ENCODE measurements around the gene GAL. TPM values are rescaled to one million over a fixed set of nuclear protein-coding genes. Genes with fewer than 3 reads are reported as not detected.

GAL gene
- total RNA-seq, 6 experiments from 2014 or later = 0.49 TPM; not detected in 5

- H3K9me3 ChIP-seq = no peaks in the 10 kb centered on the region
- ATAC-seq (no peak), DNase-seq (no peak)
- no peaks in the 10 kb centered on the region for H3K27me3 ChIP-seq
- no peaks in the 10 kb centered on the region for H3K36me3 ChIP-seq
- intact Hi-C loops (cut with DNase I) = no loop called here
- WGBS (ENCODE audit: insufficient coverage, low coverage, low lambda C conversion rate, missing lambda C conversion rate) = no CpG with 5 or more reads among the region's 15 CpGs
- no peak overlapping the region for H3K4me3 ChIP-seq
- TF ChIP-seq POLR2A (IDR thresholded peaks at IDR 0.05) = no peak
- TF ChIP-seq, protein P1, sequence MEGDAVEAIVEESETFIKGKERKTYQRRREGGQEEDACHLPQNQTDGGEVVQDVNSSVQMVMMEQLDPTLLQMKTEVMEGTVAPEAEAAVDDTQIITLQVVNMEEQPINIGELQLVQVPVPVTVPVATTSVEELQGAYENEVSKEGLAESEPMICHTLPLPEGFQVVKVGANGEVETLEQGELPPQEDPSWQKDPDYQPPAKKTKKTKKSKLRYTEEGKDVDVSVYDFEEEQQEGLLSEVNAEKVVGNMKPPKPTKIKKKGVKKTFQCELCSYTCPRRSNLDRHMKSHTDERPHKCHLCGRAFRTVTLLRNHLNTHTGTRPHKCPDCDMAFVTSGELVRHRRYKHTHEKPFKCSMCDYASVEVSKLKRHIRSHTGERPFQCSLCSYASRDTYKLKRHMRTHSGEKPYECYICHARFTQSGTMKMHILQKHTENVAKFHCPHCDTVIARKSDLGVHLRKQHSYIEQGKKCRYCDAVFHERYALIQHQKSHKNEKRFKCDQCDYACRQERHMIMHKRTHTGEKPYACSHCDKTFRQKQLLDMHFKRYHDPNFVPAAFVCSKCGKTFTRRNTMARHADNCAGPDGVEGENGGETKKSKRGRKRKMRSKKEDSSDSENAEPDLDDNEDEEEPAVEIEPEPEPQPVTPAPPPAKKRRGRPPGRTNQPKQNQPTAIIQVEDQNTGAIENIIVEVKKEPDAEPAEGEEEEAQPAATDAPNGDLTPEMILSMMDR (IDR thresholded peaks at IDR 0.05) = no peak
- no peak overlapping the region for H3K27ac ChIP-seq
- H3K4me1 ChIP-seq = no peaks in the 10 kb centered on the region
Observed at GRCh38 chr11:68661014-68661413, 23.3 kb upstream of the GAL start.

DNA sequence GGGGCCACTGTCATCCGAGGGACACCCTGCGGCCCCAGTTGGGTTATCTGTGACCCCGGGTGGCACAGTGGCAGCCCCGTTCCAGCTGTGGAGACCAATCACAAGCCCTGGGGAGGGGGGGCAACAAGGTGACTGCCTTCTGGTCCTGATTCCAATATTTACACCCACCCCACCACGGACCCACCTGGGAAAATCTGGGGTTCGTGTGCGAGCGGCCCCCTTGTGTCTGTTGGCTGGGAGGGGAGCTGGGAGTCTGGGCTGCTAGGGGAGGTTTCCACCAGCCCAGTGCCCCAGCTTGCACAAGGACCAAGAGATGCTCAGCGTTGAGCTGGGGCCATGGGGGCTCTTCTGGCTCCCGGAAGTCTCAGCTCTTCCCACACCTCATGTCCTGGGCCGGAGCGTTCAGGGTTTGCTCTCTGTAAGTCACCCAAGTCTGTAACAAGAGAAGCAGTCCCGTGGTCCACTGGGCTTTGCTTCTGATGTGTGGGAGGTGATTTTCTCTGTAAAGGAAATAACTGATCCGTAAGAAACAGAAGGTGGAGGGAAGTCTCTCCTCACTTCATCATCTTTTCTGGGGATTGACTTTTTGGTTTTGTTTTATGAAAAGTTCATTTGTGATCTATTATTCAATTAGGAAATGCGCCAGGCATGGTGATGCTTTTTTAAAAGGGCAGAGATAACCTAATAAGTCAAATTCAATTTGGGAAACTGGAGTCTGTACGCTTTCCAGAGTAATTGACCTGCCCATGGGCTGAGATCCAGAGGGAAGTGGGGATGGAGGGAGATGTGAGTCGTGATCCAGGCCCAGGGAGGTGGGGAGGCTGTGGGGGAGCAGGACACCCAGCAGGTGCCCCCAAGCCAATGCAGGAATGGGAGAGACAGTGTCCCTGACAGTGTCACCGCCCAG lies 22.4 kb upstream of the GAL start:
- Histone ChIP-seq H3K36me3 (no peaks in the 10 kb centered on the region), H3K27ac (no peak overlapping the region), H3K27me3 (no peaks in the 10 kb centered on the region), H3K4me3 (no peak overlapping the region), H3K4me1 (no peaks in the 10 kb centered on the region), H3K9me3 (no peaks in the 10 kb centered on the region)
- intact Hi-C loops (cut with DNase I) = no loop called here
- DNase-seq (no peak), ATAC-seq (no peak)
- TF ChIP-seq POLR2A (IDR thresholded peaks at IDR 0.05) = no peak
- TF ChIP-seq, protein P1 (IDR thresholded peaks at IDR 0.05) = no peak
- 57% methylated on average over 10 of the region's 18 CpGs for WGBS (ENCODE audit: insufficient coverage, low coverage, low lambda C conversion rate, missing lambda C conversion rate)

DNA sequence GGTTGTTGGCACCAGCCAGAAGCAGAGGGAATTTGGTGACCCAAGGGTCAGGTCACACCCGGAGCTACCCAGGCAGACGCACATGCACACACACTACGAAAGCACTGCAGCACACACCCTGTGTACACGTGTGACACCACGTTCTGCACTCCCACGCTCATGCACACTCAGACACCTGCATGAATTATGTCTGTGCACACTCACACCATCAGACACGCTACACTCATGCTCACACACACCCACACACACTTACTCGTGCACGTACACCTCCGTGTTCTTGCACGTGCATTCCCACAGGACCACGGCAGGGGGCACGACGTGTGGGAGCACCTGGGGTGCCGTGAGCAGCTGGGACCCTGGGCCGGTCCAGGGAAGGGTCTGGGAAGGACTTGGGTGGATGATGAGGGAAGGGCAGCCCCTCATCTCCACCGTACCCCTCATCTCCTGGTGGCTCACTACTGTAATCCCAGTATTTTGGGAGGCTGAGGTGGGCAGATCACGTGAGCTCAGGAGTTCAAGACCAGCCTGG lies 20.8 kb upstream of the GAL start:
- H3K27me3 ChIP-seq = no peaks in the 10 kb centered on the region
- DNase-seq = peak in 1 of 3 donors; percentile 31
- no peaks in the 10 kb centered on the region for H3K9me3 ChIP-seq
- no peak for ATAC-seq
- TF ChIP-seq POLR2A (IDR thresholded peaks at IDR 0.05) = no peak
- TF ChIP-seq, protein P1 (IDR thresholded peaks at IDR 0.05) = no peak
- no peak overlapping the region for H3K27ac ChIP-seq
- intact Hi-C loops (cut with DNase I) = no loop called here
- WGBS (ENCODE audit: insufficient coverage, low coverage, low lambda C conversion rate, missing lambda C conversion rate) = 65% methylated on average over 8 of the region's 18 CpGs
- H3K4me1 ChIP-seq = no peaks in the 10 kb centered on the region
- no peaks in the 10 kb centered on the region for H3K36me3 ChIP-seq
- no peak overlapping the region for H3K4me3 ChIP-seq

DNA sequence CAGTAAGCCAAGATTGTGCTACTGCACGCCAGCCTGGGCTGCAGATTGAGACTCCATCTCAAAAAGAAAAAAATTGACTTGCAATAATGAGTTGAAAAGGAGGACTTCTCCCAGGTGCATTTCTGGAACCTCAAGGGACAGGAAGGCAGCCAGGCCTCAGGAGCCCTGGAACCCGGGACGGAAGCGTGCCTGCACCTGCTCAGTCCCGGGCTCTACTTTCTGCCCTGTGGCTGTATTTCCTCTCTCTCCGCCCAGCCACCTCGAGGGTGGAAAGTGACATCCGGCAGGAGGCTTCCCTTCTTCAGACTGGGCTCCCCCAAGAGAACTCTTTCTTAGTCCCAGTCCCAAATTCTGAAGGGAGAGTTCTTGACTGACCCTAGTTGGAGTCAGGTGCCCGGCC lies 20.2 kb upstream of the GAL start:
- no peak for ATAC-seq
- no peaks in the 10 kb centered on the region for H3K4me1 ChIP-seq
- no peaks in the 10 kb centered on the region for H3K9me3 ChIP-seq
- TF ChIP-seq, protein P1 (IDR thresholded peaks at IDR 0.05) = no peak
- no peak for DNase-seq
- no peak overlapping the region for H3K27ac ChIP-seq
- no peak overlapping the region for H3K4me3 ChIP-seq
- no peaks in the 10 kb centered on the region for H3K27me3 ChIP-seq
- no peaks in the 10 kb centered on the region for H3K36me3 ChIP-seq
- intact Hi-C loops (cut with DNase I) = no loop called here
- whole genome bisulfite sequencing (ENCODE audit: insufficient coverage, low coverage, low lambda C conversion rate, missing lambda C conversion rate) = 58% methylated on average over 2 of the region's 9 CpGs
